HG02870 (cell line): ENCODE results near the gene MGMT.

Experiments used
- ATAC-seq: cut with Tn5 transposase; IDR thresholded peaks from one replicate; pipeline ENCODE4 v1.9.1; 2021; ENCODE audit warnings: mild to moderate bottlenecking, moderate library complexity; ENCODE audit not compliant: unreplicated experiment

MGMT gene

DNA sequence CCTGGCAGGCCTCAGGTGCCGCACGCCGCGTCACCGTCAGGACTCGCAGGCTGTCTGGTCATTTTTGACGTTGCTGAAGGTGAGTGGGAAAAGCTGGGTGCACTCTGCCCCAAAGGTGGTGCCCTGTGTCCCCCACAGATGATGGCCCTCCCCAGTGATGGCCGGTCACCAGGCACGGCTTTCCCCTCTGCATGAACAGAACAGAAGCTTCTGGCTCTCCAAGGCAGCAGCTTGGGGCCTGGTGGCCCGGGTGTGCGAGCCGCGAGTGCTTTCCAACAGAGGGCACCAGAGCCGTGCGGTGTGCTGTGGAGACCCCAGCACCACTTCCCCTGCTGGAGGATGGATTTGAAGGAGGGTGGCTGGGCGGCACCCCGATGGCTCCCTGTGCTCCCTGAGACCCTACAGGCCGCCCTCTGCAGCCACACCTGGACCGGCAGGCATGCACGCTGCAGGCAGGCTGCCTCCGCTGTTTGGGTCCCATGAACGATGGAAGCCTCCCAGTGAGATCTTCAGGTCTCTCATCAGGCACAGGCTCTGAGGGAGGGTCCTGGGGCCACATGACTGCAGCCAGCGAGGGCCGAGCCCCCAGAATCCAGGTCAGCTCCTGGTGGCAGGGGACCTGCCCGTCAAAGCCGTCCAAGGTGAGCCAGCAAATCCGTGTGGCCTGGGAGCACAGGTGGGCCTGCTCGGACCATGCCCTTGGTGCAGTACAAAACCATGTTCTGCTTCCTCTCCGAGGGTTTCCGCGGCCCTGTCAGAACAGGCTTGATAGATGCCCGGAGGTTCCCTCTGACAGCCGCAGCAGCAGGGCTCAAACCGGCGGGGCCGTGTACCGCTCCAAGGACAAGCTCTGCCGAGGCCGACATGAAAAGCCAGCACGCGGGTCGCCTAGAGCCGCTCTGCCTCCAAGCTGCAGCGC, 301.7 kb downstream of the MGMT start:
- ATAC-seq, result no peak

DNA sequence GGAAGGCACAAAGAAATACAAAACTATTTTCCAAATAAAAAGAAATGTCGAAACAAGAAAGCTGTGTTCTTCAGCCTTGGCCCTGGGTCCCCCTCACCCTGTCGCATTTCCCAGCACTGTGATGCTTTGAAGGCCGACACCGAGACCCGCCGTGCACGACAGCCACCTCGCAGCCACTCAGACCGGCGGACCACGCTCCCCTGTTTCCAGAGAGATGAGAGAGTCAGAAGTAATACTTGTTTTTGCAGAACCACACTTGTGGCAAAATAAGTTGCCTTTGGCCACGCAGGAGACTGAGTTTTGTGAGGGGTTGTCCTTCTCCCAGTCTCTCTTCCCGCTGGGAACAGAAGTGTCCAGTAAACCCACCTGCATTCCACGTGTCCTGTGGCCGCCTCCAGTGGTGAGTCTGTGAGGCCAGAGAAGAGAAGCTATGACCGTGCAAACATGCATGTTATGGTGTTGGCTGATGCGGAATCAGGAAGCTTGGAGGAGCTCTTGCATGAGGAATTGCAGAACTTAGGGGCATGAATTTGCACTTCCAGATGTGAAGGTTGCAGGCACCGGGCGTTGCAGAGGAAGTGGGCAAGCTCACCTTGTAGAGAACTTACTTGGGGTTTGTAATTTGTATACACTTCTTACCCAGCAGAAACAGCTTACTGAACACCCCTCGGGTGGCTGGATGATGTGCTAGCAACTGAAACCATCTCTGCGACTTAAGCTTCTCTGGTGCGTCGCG, 302.5 kb downstream of the MGMT start:
- ATAC-seq, result no peak

DNA sequence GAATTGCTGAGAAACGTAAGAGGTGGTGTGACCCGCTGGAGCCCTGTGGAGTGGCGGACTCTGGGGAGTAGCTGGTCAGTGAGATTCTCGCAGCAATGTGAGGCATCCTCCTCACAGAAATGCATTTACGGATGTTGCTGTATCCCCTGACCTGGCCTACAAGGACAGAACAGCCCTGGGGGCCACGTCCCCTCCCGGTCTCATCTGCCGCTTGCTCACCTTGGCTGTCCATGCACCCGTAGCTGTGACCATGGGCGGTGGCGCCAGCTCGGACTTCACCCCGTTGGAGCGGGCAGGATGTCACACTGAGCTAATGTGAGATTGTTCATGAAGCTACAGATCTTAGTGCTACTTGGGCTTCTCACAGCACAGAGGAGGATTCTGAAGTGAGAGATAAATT, 303.2 kb downstream of the MGMT start:
- no peak for ATAC-seq

DNA sequence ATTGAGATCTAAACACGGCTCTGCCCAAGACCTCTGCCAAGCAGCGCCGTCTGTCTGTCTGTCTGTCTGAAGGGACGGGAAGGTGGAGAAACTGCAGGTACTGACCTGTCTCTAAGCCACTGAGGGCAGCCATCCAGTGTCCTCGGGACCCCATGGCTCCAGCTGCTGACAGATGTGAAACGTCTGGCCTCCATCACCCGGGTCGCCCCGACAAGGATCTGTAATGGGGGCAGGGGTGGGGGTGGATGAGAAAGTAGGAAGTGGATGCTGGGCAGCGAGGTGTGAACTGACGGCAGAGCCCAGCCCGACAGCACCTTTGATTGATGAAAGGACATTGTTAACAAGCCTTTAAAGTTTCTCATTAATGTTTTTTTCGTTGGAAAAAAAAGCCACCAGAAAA, 304.0 kb downstream of the MGMT start:
- ATAC-seq, result no peak

DNA sequence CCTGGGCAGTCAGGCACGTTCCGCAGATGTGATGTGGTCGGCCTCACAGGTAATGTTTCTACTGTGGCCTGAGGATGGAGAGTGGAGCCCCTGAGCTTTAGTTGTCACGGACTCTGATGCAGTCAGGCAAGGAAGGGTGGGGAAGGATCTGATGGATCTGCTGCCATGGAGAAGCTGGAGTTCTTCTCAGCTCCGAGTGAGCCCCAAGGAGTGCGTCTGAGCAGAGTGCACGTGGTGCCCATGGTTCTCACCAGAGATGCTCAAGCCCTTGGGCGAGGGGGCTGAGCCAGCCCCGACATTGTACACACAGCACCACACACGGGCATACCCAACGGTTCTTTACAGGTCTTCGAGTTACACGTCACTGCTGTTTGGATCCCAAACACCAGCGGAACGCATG, 304.5 kb downstream of the MGMT start:
- no peak for ATAC-seq

DNA sequence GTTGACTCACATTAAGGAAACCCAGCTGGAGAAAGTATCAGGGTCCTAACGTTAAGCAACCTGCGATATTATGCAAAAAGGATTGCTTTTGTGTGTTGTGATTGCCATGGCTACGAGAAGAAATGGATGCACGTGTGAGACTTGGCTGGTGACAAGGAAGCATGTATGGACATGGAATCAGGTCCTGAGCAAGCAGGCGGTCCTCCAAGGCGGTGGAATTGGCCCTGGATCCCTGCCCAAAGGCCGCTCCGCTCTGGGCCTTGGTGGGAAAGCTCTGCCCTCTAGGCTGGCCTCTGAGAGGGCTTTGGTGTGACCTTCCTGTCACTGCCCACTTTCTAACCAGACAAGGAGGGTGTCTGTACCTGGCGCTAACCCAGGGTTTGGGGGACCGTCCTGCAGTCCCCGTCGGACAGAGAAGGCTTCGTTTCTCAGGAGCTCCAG, 305.0 kb downstream of the MGMT start:
- no peak for ATAC-seq

DNA sequence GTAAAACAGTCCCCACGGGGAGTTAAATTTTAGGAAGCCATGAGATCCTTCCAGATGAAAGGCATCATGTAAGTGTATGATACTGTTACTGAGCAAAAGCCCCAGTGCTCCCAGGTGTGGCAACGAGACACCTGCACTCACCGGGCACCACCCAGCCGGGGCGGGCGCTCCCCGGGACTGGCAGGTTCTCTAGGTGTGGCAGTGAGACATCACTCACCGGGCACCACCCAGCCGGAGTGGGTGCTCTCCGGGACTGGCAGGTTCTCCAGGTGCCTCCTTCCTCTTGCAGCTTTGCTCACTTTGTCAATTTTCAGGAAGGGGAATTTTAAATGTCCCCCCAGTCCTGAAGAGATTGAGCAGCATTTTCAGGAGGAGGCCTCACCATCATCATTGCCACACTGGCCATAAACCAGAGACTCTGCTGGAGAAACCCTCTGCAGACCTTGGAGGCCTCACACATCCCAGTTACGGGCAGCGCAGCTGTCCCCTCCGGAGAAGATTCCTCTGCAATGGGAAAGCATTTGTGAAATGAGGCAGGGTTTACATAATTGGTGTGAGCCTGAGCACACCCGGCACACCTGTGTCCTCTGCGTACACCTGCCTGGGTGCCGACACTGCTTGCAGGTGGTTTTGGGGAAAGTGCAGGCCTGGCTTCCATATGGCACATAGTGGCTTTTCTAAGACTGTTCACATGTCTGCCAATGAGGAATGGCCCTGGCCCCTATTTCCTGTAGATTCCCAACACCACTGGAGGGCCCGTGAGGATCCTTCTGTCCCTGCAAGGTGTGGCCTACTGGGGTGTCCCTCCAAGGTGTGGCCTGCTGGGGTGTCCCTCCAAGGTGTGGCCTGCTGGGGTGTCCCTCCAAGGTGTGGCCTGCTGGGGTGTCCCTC, 305.7 kb downstream of the MGMT start:
- ATAC-seq, result no peak

DNA sequence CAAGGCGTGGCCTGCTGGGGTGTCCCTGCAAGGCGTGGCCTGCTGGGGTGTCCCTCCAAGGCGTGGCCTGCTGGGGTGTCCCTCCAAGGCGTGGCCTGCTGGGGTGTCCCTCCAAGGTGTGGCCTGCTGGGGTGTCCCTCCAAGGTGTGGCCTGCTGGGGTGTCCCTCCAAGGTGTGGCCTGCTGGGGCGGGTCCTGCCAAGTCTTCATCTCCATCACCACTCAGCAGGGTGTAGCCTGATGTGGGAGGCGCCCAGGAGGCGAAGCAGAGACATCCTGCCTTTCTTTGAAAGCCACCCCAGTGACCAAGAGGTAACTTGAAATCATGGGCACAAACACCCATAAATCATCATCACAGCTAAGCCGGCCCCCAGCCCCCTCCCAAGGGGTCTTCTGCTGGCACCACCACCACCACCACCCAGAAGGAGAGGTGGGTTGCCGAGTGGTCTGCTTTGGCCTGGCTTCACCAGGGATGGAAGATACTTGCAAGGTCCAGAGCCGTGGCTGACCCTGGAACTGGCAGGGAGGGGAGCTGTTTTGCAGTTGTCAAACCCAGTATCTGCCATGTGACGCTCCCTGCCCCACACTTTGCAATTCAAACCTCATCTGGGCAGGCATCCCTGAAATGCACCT, 306.4 kb downstream of the MGMT start:
- ATAC-seq, result no peak

DNA sequence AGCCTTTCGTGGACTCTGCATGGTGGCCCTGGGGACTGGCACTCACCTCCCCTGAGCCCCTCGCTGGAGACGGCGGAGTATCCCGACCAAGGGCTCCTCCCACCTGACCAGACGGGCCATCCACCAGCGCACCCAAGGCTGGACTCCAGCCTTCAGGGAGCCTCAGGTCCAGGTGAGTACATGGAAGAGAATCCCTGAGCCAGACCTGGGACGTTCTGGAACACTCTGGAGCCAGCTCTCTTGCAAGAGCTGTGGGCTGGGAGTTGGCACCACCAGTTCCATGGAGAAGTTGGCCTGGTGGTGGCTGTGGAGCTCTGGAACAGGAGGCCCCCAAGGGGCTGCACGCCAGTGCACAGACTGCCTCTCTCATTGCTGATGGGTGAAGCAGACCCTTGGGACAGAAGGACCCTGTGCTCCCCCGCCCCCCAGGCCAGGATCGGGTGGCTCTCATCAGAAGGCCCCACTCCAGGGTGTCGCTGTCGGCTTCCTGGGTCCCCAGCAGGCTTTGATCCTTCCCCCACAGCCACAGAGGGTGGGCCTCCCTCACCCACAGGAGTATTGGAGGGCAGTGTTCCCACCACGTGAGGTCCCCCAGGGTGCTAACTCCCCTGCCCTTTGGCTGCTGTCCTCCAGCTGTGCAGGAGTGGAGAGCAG, 307.2 kb downstream of the MGMT start:
- no peak for ATAC-seq

DNA sequence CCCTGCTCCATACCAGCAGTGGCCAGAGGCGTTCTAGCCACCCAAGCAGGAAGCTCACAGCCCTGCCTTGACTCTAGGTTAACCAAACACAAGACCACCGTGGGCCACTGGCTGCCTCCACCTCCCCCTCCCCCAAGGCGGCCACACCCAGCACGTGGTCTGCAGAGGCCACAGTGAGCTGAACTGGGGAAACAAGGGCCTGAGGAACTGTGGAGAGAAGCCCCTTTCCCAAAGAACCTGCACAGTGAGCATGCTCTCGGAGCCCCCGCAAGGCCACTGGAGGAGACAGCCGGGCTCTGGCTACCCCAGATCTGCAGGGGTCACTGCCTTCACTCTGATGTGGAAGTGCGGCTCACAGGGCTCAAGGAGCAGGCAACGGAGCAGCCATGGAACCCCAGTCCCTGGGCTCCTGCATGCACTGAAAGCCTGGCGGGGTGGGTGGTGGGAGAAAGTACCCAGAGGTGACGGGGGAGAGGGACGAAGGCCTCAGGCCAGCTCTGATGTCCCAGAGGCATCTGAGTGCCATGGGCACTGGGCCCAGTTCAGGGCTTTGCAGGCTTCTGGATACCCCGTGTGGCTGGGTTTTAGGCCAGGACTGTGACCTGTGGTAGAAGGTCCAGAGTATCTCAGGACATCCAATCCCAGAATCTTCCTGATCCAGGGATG, 307.8 kb downstream of the MGMT start:
- ATAC-seq, result no peak

DNA sequence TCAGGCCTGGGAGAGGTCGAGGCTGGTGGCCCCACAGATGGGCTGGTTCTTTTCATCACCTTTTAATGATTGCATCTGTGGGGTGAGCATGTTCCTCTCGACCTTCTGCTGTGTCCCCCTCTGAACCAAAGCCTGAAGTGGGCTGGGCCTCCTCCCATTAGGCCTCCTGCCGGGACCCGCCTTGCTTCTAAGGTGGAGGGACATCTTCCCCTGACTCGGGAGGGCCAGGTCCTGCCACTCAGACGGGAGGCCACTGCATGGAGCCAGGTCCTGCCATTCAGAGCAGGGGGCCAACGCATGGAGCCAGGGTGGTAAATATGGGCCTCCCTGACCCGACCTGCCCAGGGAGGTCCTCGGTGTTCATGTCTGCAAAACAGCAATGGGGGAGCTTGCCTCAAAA, 308.6 kb downstream of the MGMT start:
- ATAC-seq, result no peak

DNA sequence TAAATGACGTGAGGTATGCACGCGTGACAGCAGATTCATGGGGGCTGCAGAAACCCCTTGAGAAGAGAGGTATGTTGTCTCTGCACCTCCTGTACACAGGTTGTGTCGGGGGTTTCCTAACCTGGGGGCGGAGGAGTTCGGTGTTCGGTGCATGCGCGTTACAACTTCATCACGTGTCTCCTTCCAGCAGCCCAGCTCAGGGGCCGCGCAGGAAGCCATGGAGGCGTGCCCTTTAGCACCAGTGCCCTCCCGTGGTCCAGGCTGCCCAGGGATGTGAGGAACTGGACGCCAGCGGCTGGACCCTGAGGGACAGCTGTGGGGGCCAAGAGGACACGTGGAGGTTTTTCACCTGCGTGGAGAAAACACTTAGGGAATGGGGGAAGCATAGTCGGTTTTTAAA, 310.6 kb downstream of the MGMT start:
- ATAC-seq, result no peak

DNA sequence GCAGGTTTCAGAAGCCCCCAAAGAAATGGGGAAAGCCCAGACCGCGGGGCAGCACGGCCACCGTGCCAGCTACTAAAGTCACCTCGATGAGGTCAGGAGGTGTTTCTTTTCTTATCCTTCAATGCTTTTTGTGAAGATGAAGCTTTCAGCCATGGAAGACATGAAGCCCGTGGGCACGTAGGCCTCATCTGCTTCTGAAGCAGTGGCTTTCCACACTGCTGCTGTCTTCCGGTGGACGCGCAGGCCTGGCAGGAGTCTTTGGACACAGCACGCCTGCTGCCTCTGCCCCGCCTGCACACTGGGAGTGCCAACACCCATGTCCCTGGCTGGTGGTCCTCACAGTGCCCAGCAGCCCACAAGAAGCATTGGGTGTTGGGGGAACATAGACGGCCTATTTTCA, 311.5 kb downstream of the MGMT start:
- ATAC-seq, result no peak

DNA sequence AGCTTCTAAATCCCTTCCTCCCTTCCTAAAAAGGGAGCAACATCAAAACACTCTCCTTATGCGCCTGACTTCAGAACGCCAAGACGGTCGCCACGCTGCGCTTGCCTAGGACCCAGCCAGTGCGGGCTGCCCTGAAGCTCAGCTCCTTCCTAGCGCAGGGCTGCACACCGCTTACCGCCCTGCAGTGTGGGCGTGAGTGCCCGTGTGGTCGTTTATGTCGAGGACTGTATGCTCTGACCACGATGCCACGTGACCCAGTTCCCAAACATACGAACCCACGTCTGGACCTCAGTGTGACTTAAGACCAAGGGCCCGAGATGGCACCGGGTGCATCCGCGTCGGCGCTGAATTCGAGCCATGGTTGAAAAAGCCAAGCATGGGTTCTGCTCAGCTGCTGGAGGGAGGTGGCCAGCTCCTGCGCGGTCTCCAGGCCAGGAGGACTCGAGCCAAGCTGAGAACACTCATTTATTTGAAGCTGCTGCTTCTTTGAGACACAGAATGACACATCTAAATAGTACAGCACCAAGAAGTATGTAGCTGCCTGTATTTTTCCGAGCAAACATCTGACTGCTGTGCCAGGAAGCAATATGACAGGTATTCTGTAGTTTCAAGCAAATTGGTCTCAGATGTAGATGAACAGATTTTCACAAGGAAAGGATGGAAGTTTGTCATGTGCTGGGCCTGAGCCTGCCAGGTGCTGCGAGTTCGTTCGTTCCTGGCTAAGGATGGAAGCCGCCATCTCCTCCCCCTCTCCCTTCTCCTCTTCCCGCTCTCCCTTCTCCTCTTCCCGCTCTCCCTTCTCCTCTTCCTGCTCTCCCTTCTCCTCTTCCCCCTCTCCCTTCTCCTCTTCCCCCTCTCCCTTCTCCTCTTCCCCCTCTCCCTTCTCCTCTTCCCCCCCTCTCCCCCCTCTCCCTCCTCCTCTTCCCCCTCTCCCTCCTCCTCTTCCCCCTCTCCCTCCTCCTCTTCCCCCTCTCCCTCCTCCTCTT, 312.4 kb downstream of the MGMT start:
- no peak for ATAC-seq

DNA sequence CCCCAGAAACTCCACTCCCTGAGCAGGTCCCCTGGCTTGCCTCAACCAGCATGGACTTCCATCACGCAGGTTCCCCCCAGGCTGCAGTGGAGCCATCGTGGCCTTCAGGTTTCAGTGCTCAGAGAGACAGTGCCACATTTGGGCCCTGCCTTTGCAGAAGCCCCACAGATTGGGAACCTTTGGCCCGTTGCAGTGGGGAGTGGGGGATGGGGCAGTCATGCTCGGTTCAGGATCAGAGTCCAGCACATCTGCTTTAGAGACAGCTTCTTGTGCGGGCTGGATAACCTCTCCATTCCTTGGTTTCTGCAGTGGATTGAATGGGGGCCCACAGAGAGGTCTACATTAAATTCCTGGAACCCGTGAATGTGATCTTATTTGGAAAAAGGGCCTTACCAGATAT, 313.2 kb downstream of the MGMT start:
- no peak for ATAC-seq

DNA sequence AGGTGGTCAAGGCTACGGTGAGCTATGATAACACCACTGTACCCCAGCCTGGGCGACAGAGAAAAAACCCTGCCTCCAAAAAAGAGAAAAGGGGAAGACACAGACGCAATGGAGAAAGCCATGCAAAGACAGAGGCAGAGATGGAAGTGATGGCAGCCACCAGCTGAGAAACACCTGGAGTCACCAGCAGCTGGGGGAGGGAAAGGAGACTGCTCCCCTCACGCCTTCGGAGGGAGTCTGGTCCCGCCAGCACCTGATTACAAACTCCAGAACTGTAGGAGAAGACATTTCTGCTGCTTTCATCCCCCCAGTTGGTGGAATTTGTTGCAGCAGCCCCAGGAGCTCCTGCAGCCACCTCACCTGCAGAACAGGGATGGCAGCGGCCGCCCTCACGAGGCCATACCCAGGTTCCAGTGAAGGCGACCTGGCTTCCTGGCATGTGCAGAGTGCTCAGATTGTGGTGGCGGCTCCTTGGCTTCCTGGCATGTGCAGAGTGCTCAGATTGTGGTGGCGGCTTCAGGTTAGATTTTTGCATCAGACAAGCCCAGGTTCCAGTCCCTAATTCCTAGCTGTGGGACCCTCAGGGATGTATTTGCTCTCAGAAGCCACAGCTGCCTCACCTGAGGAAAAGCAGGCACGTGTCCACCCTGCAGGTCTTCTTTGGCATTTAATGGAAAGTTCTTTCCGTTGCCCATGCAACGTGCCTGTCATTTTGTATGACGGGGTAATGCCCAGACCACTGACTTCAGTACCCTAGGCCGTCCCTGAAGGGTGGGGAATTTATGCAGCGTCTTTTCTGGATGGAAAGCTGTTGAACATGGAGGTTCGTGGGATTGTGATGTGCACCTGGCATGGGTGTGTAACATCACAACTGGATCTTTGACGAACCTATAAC, 314.1 kb downstream of the MGMT start:
- ATAC-seq, result no peak

DNA sequence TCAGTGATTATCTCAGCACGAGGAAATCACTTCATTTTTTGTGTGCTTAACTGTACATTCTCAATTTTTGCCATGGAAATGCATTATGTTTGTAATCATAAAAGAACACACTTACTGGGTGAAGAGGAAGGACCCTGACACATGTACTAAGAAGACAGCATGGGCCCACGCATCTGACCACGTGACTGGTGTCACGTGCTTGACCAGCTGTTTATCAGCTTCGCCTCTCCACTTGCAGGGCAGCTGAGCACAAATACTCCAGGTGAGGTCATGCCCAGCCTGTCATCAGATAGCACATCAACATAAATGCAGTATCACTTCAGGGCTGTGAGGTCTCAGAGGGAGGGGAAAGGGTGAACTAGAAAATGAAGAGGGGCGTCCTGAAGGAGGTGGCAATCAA, 317.2 kb downstream of the MGMT start:
- ATAC-seq, result no peak

DNA sequence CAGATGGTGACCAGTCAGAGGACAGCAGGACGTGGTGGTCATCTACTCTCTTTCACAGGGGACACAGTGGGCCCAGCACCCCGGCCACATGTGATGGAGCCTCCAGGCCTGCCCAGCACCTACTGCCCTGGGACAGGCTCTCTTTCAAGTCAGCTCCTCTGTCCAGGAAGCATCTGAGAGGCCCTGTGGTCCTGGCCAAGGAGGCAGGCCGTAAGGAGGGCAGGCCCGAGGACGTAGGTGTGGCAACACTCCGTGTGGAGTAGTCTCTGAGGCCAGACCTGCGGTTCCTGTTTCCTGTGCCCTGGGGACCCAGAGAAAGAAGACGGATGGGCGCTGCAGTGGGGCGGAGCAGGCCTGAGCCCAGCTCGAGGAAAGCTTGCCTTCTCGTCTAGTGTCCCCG, 317.9 kb downstream of the MGMT start:
- ATAC-seq, result no peak
